Metanephros (tissue), 1 donor: ENCODE data around the gene SLC25A34. TPM values are rescaled to one million over a fixed set of nuclear protein-coding genes. Genes with fewer than 3 reads are reported as not detected.

Experiments used
- total RNA-seq: library from RNA; depleted of rRNA; stranded (reverse); fragments of >200 nt; gene quantifications from one replicate; pipeline ENCODE4 v1.2.3, GENCODE V29; 2014

The SLC25A34 gene
- total RNA-seq = 3.4 TPM

DNA sequence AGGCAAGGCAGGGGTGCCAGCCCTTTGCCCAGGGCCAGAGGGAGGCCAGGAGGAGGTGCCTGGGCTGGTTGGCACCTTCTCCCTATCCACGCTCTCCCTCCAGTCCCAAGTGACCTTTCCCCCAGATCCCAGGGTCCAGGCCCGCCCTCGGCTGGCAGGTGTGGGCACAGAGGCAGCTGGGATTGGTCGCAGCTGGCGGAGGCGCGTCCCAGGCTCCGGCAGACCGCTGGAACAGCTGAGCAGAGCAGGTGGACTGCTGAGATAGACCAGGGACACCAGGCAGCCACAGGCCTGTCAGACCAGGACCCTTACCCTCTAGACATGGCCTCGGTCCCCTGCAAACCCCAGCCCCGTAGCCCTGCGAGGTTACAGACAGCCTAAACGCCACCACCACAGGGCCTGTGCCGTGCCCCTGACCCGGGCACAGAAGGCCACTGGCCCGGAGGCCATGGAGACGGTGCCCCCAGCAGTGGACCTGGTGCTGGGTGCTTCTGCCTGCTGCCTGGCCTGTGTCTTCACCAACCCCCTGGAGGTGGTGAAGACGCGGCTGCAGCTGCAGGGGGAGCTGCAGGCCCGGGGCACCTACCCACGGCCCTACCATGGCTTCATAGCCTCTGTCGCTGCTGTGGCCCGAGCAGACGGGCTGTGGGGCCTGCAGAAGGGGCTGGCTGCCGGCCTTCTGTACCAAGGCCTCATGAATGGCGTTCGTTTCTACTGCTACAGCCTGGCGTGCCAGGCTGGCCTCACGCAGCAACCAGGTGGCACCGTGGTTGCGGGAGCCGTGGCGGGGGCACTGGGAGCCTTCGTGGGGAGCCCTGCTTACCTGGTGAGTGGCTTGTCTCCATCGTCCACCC, at the start of gene SLC25A34:
TSS of gene SLC25A34 (plus strand) at position 221 of the 854 bp plus-strand sequence. CDS start at position 449, 228 bp downstream.

GRCh38 chr1:15742339-15742801, 6.3 kb downstream of the SLC25A34 start, which contains the start of gene TMEM82:
TMEM82 (plus strand) TSS chr1:15742499; CDS start chr1:15742560, 61 bp downstream.

DNA sequence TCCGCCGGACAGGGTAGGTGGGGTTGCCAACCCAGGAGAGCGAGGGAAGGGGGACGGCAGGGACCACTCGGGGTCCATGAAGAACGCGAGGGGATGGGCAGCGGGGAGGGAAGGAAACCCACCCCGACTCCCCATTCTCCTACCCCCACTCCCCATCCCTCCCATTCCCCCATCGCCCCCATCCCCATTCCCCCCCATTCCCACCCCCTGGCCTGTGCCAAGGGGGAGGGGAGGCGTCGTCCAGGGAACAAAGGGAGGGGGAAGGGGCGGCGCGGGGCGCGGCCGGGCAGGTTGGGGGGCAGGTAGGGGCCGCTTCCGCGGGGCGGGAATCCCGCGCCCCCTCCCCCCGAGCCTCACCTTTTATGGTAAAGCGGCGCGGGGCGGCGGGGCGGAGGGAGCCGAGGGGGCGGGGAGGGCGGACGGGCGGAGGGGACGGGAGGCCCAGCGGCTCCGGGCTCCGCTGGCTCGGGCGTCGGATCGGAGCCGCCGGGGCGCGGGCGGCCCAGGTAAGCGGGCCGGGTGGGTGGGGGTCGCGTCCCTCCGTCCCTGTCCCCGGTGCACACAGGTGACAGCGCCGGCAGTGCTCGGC, 22.4 kb downstream of the SLC25A34 start, which contains the start of gene FBLIM1:
TSS of gene FBLIM1 (plus strand) at position 453 of the 589 bp plus-strand sequence. CDS start 6,189 bp downstream, outside the sequence.

Other genes with a start within 250 kb of the SLC25A34 start
- 33.8 TPM for gene CASP9, start 212.0 kb upstream of the SLC25A34 start, total RNA-seq
- gene DNAJC16, start 209.4 kb upstream of the SLC25A34 start, total RNA-seq = 19.3 TPM
- 20.6 TPM for gene AGMAT, start 151.2 kb upstream of the SLC25A34 start, total RNA-seq
- 55.6 TPM for gene DDI2, start 118.8 kb upstream of the SLC25A34 start, total RNA-seq
- 53.5 TPM for gene PLEKHM2, start 51.9 kb upstream of the SLC25A34 start, total RNA-seq
- 2.5 TPM for gene TMEM82, start 6.2 kb downstream of the SLC25A34 start, total RNA-seq
- gene FBLIM1, start 22.5 kb downstream of the SLC25A34 start, total RNA-seq = 91.0 TPM
- gene UQCRHL, start 71.4 kb downstream of the SLC25A34 start, total RNA-seq = 4.7 TPM
- 59.6 TPM for gene SPEN, start 111.4 kb downstream of the SLC25A34 start, total RNA-seq
- 36.6 TPM for gene ZBTB17, start 239.8 kb downstream of the SLC25A34 start, total RNA-seq